Adrenal gland (tissue), 5 donors: ENCODE results near the gene GHSR.

Experiments used
- POLR2A ChIP-seq, 2 donors: fragments of 450-650 bp; IDR thresholded peaks; one replicate each; pipeline ENCODE4 v1.6.1; 2017; ENCODE audit warnings: antibody characterized with exemption in 2 of 2, mild to moderate bottlenecking in 2 of 2, moderate library complexity in 1 of 2
- TF ChIP-seq, protein P1 (sequence below), 6 experiments: fragments of 450-650 bp in 4 of 6; fragments of 200-600 bp in 2 of 6; sonication (generic) in 1 of 6; IDR thresholded peaks; 1 replicate in 5 of 6; 2 replicates in 1 of 6; pipeline versions ENCODE4 v1.5.1 to v1.8.0; 2016 to 2021; ENCODE audit warnings: antibody characterized with exemption in 6 of 6, mild to moderate bottlenecking in 2 of 6, moderate library complexity in 1 of 6
- donor health status: DM: no; HTN: no; CAD: no.

DNA sequence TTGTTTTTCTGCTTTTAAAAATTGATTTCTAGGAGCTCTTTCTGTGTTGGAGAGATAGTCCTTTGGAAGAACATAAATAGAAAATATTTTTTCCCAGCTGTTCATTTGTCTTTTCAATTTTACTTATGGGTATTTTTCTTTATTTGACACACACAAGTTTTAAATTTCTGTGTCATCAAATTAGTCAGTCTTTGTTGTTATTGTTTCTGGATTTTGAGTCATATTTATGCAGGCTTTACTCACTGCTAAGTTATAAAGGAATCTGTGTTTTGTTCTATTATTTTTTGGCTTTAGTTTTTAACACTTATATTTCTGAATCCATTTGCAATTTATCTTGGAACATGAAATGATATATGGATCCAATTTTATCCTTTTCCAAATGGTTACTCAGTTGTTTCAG, 5.9 kb upstream of the GHSR start:
- TF ChIP-seq, protein P1, sequence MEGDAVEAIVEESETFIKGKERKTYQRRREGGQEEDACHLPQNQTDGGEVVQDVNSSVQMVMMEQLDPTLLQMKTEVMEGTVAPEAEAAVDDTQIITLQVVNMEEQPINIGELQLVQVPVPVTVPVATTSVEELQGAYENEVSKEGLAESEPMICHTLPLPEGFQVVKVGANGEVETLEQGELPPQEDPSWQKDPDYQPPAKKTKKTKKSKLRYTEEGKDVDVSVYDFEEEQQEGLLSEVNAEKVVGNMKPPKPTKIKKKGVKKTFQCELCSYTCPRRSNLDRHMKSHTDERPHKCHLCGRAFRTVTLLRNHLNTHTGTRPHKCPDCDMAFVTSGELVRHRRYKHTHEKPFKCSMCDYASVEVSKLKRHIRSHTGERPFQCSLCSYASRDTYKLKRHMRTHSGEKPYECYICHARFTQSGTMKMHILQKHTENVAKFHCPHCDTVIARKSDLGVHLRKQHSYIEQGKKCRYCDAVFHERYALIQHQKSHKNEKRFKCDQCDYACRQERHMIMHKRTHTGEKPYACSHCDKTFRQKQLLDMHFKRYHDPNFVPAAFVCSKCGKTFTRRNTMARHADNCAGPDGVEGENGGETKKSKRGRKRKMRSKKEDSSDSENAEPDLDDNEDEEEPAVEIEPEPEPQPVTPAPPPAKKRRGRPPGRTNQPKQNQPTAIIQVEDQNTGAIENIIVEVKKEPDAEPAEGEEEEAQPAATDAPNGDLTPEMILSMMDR (IDR thresholded peaks at IDR 0.05): no peak
- no peak for TF ChIP-seq POLR2A (IDR thresholded peaks at IDR 0.05)
